Mesenchymal stem cell (in vitro differentiated cells and primary cell): ENCODE data around the gene FA2H.

Experiments
- DNase-seq: peaks from one replicate; pipeline ENCODE4 v3.0.0-alpha.2; 2013
- H2AFZ ChIP-seq: one replicate; pipeline ENCODE4 v1.6.1; 2013; ENCODE audit warnings: low read depth, mild to moderate bottlenecking, control low read depth, inconsistent platforms, low read length, moderate library complexity
- H2AK5ac ChIP-seq: 2 replicates; pipeline ENCODE4 v1.6.1; 2013; ENCODE audit warnings: low read length, moderate library complexity, mild to moderate bottlenecking, inconsistent platforms; ENCODE audit not compliant: severe bottlenecking
- H2BK120ac ChIP-seq: one replicate; pipeline ENCODE4 v1.6.1; 2013; ENCODE audit warnings: low read depth, mild to moderate bottlenecking, inconsistent platforms, low read length, moderate library complexity
- H2BK12ac ChIP-seq, 2 experiments: one replicate each; pipeline ENCODE4 v1.6.1; 2013; ENCODE audit warnings: inconsistent platforms in 2 of 2, low read length in 2 of 2, mild to moderate bottlenecking in 2 of 2, moderate library complexity in 2 of 2, control low read depth in 1 of 2
- H2BK15ac ChIP-seq: one replicate; pipeline ENCODE4 v1.6.1; 2013; ENCODE audit warnings: mild to moderate bottlenecking, low read depth, inconsistent platforms; ENCODE audit not compliant: poor library complexity, severe bottlenecking
- H2BK5ac ChIP-seq: 2 replicates; pipeline ENCODE4 v1.6.1; 2013; ENCODE audit warnings: low read depth, mild to moderate bottlenecking, low read length, control low read depth, inconsistent platforms; ENCODE audit not compliant: poor library complexity, severe bottlenecking
- H3K14ac ChIP-seq, 2 experiments: one replicate each; pipeline ENCODE4 v1.6.1; 2013; ENCODE audit warnings: inconsistent platforms in 2 of 2, low read length in 2 of 2, control low read depth in 1 of 2, mild to moderate bottlenecking in 1 of 2, moderate library complexity in 1 of 2
- H3K18ac ChIP-seq, 2 experiments: one replicate each; pipeline ENCODE4 v1.6.1; 2013; ENCODE audit warnings: inconsistent platforms in 2 of 2, low read length in 2 of 2, control low read depth in 1 of 2, low read depth in 1 of 2, mild to moderate bottlenecking in 1 of 2
- H3K23ac ChIP-seq, 2 experiments: one replicate each; pipeline ENCODE4 v1.6.1; 2013; ENCODE audit warnings: inconsistent platforms in 2 of 2, low read length in 2 of 2, mild to moderate bottlenecking in 2 of 2, moderate library complexity in 2 of 2, control low read depth in 1 of 2
- H3K27ac ChIP-seq: 2 replicates; pipeline ENCODE4 v1.5.1; 2013; ENCODE audit warnings: mild to moderate bottlenecking, moderate library complexity, low read length, control low read depth, inconsistent platforms; ENCODE audit not compliant: poor library complexity, severe bottlenecking
- H3K27me3 ChIP-seq, 2 experiments: 2 replicates each; pipeline versions ENCODE4 v1.6.1 to v1.7.0; 2013; ENCODE audit warnings: low read length in 2 of 2, mild to moderate bottlenecking in 2 of 2, moderate library complexity in 2 of 2, control low read depth in 1 of 2, inconsistent platforms in 1 of 2; ENCODE audit not compliant: control insufficient read depth in 1 of 2, insufficient read depth in 1 of 2
- H3K36me3 ChIP-seq, 2 experiments: 2 replicates each; pipeline versions ENCODE4 v1.6.1 to v1.7.0; 2013; ENCODE audit warnings: low read length in 2 of 2, control low read depth in 1 of 2, inconsistent platforms in 1 of 2, low read depth in 1 of 2, mild to moderate bottlenecking in 1 of 2; ENCODE audit not compliant: insufficient read depth in 2 of 2, control insufficient read depth in 1 of 2
- H3K4ac ChIP-seq, 2 experiments: one replicate each; pipeline ENCODE4 v1.6.1; 2013; ENCODE audit warnings: inconsistent platforms in 2 of 2, low read length in 2 of 2, mild to moderate bottlenecking in 2 of 2, moderate library complexity in 2 of 2, control low read depth in 1 of 2, low read depth in 1 of 2
- H3K4me1 ChIP-seq: 2 replicates; pipeline ENCODE4 v1.6.1; 2013; ENCODE audit warnings: low read depth, low read length, control low read depth; ENCODE audit not compliant: control insufficient read depth, insufficient read depth
- H3K4me2 ChIP-seq: 2 replicates; pipeline ENCODE4 v1.6.1; 2013; ENCODE audit warnings: low read length, mild to moderate bottlenecking, inconsistent platforms; ENCODE audit not compliant: poor library complexity, severe bottlenecking
- H3K4me3 ChIP-seq, 2 experiments: 2 replicates each; pipeline versions ENCODE4 v1.5.1 to v1.7.0; 2013; ENCODE audit warnings: low read length in 2 of 2, mild to moderate bottlenecking in 2 of 2, control low read depth in 1 of 2, low read depth in 1 of 2; ENCODE audit not compliant: insufficient read depth in 1 of 2
- H3K79me1 ChIP-seq: replicated peaks from 2 replicates; pipeline ENCODE4 v1.6.1; 2013; ENCODE audit warnings: mild to moderate bottlenecking, control low read depth, low read length, inconsistent platforms; ENCODE audit not compliant: poor library complexity, severe bottlenecking
- H3K9ac ChIP-seq: 2 replicates; pipeline ENCODE4 v1.7.0; 2013; ENCODE audit warnings: mild to moderate bottlenecking, low read length, moderate library complexity
- H3K9me3 ChIP-seq: 2 replicates; pipeline ENCODE4 v1.7.0; 2013; ENCODE audit warnings: mild to moderate bottlenecking, low read length; ENCODE audit not compliant: control insufficient read depth
- H4K8ac ChIP-seq: one replicate; pipeline ENCODE4 v1.6.1; 2013; ENCODE audit warnings: inconsistent platforms, mild to moderate bottlenecking, low read length, moderate library complexity
- H4K91ac ChIP-seq: one replicate; pipeline ENCODE4 v1.6.1; 2013; ENCODE audit warnings: mild to moderate bottlenecking, low read length, inconsistent platforms
- WGBS: methylation state at CpG from one replicate; pipeline ENCODE4 v1.1.7; 2013; ENCODE audit warnings: mixed read lengths; 5-methylcytosine and 5-hydroxymethylcytosine counted together

FA2H gene

DNA sequence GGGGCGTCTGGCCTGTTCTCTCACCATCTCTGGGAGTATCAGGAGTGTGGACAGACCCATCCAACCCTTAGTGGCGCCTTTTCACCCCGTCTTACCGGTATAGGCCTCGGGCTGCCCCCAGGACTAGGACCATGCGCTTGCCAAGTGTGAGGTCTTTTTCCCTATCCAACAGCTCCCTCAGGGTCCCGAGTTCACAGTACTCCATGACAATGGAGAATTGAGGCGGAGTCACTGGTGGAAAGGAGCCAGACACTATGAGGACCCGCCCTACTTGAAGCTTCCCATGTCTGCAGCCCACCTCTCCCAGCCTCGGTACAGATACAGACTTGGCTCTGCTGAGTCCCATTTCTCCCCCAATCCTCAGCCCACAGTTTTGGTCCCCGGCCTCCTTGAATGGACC lies 92.1 kb downstream of the FA2H start:
- no peak overlapping the region for H3K18ac ChIP-seq
- DNase-seq = no peak
- no peak overlapping the region for H3K4me2 ChIP-seq
- H3K14ac ChIP-seq = no peak overlapping the region
- peaks cover 0 to 7% of the 10 kb centered on the region in 2 experiments for H3K27me3 ChIP-seq
- H4K91ac ChIP-seq = no peak overlapping the region
- H4K8ac ChIP-seq = no peak overlapping the region
- peaks cover 0 to 54% of the 10 kb centered on the region in 2 experiments for H3K36me3 ChIP-seq
- no peak overlapping the region for H3K4me3 ChIP-seq
- no peak overlapping the region for H2BK120ac ChIP-seq
- WGBS = 86% methylated on average over 11 of the region's 11 CpGs
- no peak overlapping the region for H2BK12ac ChIP-seq
- no peak overlapping the region for H2BK5ac ChIP-seq
- H3K4ac ChIP-seq = no peak overlapping the region
- no peak overlapping the region for H3K27ac ChIP-seq
- H2AFZ ChIP-seq = no peak overlapping the region
- no peak overlapping the region for H2BK15ac ChIP-seq
- no peaks in the 10 kb centered on the region for H3K79me1 ChIP-seq
- H3K4me1 ChIP-seq = no peaks in the 10 kb centered on the region
- no peak overlapping the region for H2AK5ac ChIP-seq
- H3K9ac ChIP-seq = no peak overlapping the region
- H3K23ac ChIP-seq = no peak overlapping the region
- H3K9me3 ChIP-seq = no peaks in the 10 kb centered on the region

DNA sequence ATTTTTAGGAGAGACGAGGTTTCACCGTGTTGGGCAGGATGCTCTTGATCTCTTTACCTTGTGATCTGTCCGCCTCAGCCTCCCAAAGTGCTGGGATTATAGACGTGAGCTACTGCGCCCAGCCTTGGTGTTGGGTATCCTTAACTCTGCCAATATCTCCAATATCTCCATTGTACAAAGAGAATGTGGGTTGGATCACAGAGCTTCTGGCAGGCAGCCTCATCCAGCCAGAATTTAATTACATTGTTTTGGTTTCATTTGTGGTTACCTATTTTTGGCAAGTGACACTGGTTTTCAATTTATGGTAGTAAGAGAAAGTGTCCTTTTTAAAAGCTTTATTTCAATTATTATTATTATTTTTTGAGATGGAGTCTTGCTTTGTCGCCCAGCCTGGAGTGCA lies 93.9 kb downstream of the FA2H start:
- H2BK12ac ChIP-seq = no peak overlapping the region
- no peaks in the 10 kb centered on the region for H3K9me3 ChIP-seq
- H2BK120ac ChIP-seq = no peak overlapping the region
- no peak overlapping the region for H3K4me2 ChIP-seq
- H4K8ac ChIP-seq = no peak overlapping the region
- H3K9ac ChIP-seq = no peak overlapping the region
- WGBS = 90% methylated on average over 3 of the region's 6 CpGs
- no peak overlapping the region for H3K4ac ChIP-seq
- H4K91ac ChIP-seq = no peak overlapping the region
- no peak overlapping the region for H2AK5ac ChIP-seq
- H3K4me3 ChIP-seq = no peak overlapping the region
- no peak for DNase-seq
- peaks cover 0 to 63% of the 10 kb centered on the region in 2 experiments for H3K36me3 ChIP-seq
- no peak overlapping the region for H2BK5ac ChIP-seq
- no peaks in the 10 kb centered on the region for H3K4me1 ChIP-seq
- H3K27ac ChIP-seq = no peak overlapping the region
- H3K18ac ChIP-seq = no peak overlapping the region
- peaks cover 0 to 14% of the 10 kb centered on the region in 2 experiments for H3K27me3 ChIP-seq
- H3K23ac ChIP-seq = no peak overlapping the region
- no peak overlapping the region for H2AFZ ChIP-seq
- H3K14ac ChIP-seq = no peak overlapping the region
- H2BK15ac ChIP-seq = no peak overlapping the region
- H3K79me1 ChIP-seq = no peaks in the 10 kb centered on the region

GRCh38 chr16:74679983-74680382 lies 94.6 kb downstream of the FA2H start:
- Histone ChIP-seq H2BK12ac (no peak overlapping the region), H4K91ac (no peak overlapping the region), H3K18ac (no peak overlapping the region), H2BK5ac (no peak overlapping the region), H3K36me3 (peaks cover 0 to 63% of the 10 kb centered on the region in 2 experiments), H2BK15ac (no peak overlapping the region), H3K9ac (no peak overlapping the region), H3K4me2 (no peak overlapping the region), H3K4ac (no peak overlapping the region), H4K8ac (no peak overlapping the region), H2AK5ac (no peak overlapping the region), H3K23ac (no peak overlapping the region), H3K79me1 (no peaks in the 10 kb centered on the region), H3K4me1 (no peaks in the 10 kb centered on the region), H3K27me3 (peaks cover 0 to 21% of the 10 kb centered on the region in 2 experiments), H3K9me3 (no peaks in the 10 kb centered on the region), H2BK120ac (no peak overlapping the region), H3K4me3 (no peak overlapping the region), H3K27ac (no peak overlapping the region), H2AFZ (no peak overlapping the region), H3K14ac (no peak overlapping the region)
- WGBS = 65% methylated on average over 2 of the region's 2 CpGs
- DNase-seq = no peak

- Histone ChIP-seq H3K27ac (no peak overlapping the region), H2BK5ac (no peak overlapping the region), H2BK15ac (no peak overlapping the region), H2AFZ (no peak overlapping the region), H3K23ac (no peak overlapping the region), H3K4me3 (no peak overlapping the region), H3K4me2 (no peak overlapping the region), H3K4me1 (no peaks in the 10 kb centered on the region), H3K14ac (no peak overlapping the region), H3K9ac (no peak overlapping the region), H3K27me3 (peaks cover 0 to 29% of the 10 kb centered on the region in 2 experiments), H3K9me3 (no peaks in the 10 kb centered on the region), H4K91ac (no peak overlapping the region), H2BK12ac (no peak overlapping the region), H3K4ac (no peak overlapping the region), H4K8ac (no peak overlapping the region), H2BK120ac (no peak overlapping the region), H3K18ac (no peak overlapping the region), H3K79me1 (no peaks in the 10 kb centered on the region), H3K36me3 (peaks cover 0 to 80% of the 10 kb centered on the region in 2 experiments), H2AK5ac (no peak overlapping the region)
- DNase-seq = no peak
- 88% methylated on average over 4 of the region's 4 CpGs for WGBS
Observed at GRCh38 chr16:74677868-74678267, 96.8 kb downstream of the FA2H start.
